ENCODE data around the gene GOLGA2. TPM values are rescaled to one million over a fixed set of nuclear protein-coding genes. Genes with fewer than 3 reads are reported as not detected.
"Not testable (repeated sequence)": the region's sequence is repeated elsewhere in the genome, so short reads cannot be mapped to it uniquely, and the experiment has no call there.

The GOLGA2 gene
- total RNA-seq, 2 experiments from 2014 or later = 28.4 to 29.4 TPM

GRCh38 chr9:128293091-128293490 lies 17.3 kb upstream of the GOLGA2 start:
- CTCF ChIA-PET = interaction anchor here (2.1 kb wide), 1 partner anchor 48 kb away, joined by 6 read pairs; no protein-coding TSS in a partner anchor
- intact Hi-C loops (cut with DNase I, micrococcal nuclease) = loop anchor here in 1 of 2 experiments (10.0 kb wide), 1 partner anchor 302 kb away; no protein-coding TSS in a partner anchor

DNA sequence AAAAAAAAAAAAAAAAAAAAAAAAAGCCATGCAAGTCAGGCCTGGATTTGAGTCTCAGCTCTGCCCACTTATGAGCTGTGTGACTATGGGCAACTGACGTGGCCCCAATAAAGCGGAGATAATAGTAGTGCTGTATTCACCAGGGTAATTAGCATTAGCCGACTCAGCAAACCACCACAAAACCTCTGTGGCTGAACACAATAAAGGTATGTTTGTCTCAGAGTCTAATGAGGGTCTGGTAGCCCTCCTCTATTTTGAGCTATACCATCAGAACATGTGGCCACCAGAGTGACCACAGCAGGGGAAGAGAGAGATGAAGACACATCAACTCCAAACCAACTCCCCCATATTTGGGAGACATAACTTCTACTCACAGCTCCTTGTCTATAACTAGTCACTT lies 16.2 kb upstream of the GOLGA2 start:
- ATAC-seq = no peak
- Mint-ChIP-seq H3K27ac (no peak overlapping the region), H3K36me3 (ENCODE audit: low read depth) (peaks cover 4% of the 10 kb centered on the region), H3K4me1 (no peaks in the 10 kb centered on the region), H3K4me3 (no peak overlapping the region), H3K9me3 (ENCODE audit: low read depth) (no peaks in the 10 kb centered on the region), H3K27me3 (no peaks in the 10 kb centered on the region)
- ChIA-PET POLR2A (interaction anchor here (0.6 kb wide), 2 partner anchors 44 to 867 kb away, joined by 3 to 7 read pairs; no protein-coding TSS in a partner anchor), CTCF (interaction anchor here (0.6 to 2.1 kb wide), 6 partner anchors 8 to 891 kb away, joined by 3 to 6 read pairs (median 4); no protein-coding TSS in a partner anchor)
- DNase-seq = no peak
- intact Hi-C loops (cut with DNase I, micrococcal nuclease) = loop anchor here in 1 of 2 experiments (10.0 kb wide), 1 partner anchor 303 kb away; no protein-coding TSS in a partner anchor

More at GRCh38 chr9:128293091-128293490, 17.3 kb upstream of the GOLGA2 start:
- Mint-ChIP-seq H3K36me3 (ENCODE audit: low read depth) (peaks cover under 1% of the 10 kb centered on the region), H3K27ac (no peak overlapping the region), H3K4me1 (no peaks in the 10 kb centered on the region), H3K9me3 (ENCODE audit: low read depth) (no peaks in the 10 kb centered on the region), H3K27me3 (no peaks in the 10 kb centered on the region), H3K4me3 (no peak overlapping the region)
- DNase-seq = no peak
- ATAC-seq = no peak
- POLR2A ChIA-PET = interaction anchor here (0.6 kb wide), 1 partner anchor 48 kb away, joined by 3 read pairs; no protein-coding TSS in a partner anchor

DNA sequence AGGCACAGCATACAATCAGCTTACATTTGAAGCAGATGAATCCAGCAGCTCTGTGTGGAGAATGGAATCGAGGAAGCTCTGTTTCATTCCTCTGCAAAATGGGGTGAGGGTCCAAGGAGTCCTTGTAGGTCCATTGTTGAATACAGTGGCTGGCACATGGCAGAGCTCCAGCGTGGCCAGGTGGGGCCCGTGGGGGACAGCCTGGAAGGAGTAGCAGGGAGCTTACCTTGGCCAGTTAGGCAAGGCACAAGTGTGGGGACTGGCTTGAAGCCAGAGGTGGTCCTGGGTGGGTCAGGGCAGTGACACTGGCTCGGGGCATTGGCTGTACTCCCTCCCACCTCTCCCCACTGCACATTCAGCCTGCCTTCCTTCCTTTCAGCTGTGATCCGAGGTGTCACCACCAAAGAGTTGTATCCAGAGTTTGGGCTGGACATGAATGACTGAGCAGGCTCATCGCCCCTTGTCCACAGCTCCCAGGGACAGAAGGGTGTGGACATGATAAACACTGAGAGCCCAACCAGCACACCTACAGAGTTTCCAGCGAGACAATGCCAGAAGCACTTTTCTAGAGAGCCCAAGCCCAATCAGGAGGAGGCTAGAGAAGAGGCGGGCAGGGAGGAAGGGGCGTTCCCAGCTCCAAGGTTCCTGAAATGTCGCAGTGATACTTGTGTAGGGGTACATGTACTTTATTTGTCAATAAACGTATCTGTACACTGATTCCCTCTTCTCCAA lies 12.6 kb upstream of the GOLGA2 start:
- DNase-seq (no peak), ATAC-seq (no peak)
- Mint-ChIP-seq H3K4me3 (no peak overlapping the region), H3K4me1 (no peaks in the 10 kb centered on the region), H3K27ac (no peak overlapping the region), H3K36me3 (ENCODE audit: low read depth) (peaks cover 4% of the 10 kb centered on the region), H3K27me3 (no peaks in the 10 kb centered on the region), H3K9me3 (ENCODE audit: low read depth) (no peaks in the 10 kb centered on the region)
- intact Hi-C loops (cut with DNase I, micrococcal nuclease) = no loop called here
- CTCF ChIA-PET = interaction anchor here (0.8 to 0.9 kb wide), 2 partner anchors 8 to 53 kb away, joined by 3 to 4 read pairs; no protein-coding TSS in a partner anchor
- POLR2A ChIA-PET = no interaction called here

GRCh38 chr9:128286440-128286839 lies 10.6 kb upstream of the GOLGA2 start:
- POLR2A ChIA-PET = no interaction called here
- intact Hi-C loops (cut with DNase I, micrococcal nuclease) = no loop called here
- ATAC-seq (no peak), DNase-seq (no peak)
- Mint-ChIP-seq H3K4me1 (no peaks in the 10 kb centered on the region), H3K4me3 (no peak overlapping the region), H3K9me3 (ENCODE audit: low read depth) (no peaks in the 10 kb centered on the region), H3K27ac (no peak overlapping the region), H3K36me3 (ENCODE audit: low read depth) (peaks cover 4% of the 10 kb centered on the region), H3K27me3 (no peaks in the 10 kb centered on the region)
- CTCF ChIA-PET = interaction anchor here (1.1 kb wide), 1 partner anchor 126 kb away, joined by 3 read pairs; no protein-coding TSS in a partner anchor

- no peak overlapping the region for H3K4me3 Mint-ChIP-seq
- no peak for ATAC-seq
- H3K9me3 Mint-ChIP-seq (ENCODE audit: low read depth) = no peaks in the 10 kb centered on the region
- POLR2A ChIA-PET = no interaction called here
- no peak overlapping the region for H3K27ac Mint-ChIP-seq
- CTCF ChIA-PET = interaction anchor here (0.6 to 1.1 kb wide), 2 partner anchors 15 to 127 kb away, joined by 3 read pairs; no protein-coding TSS in a partner anchor
- no peaks in the 10 kb centered on the region for H3K4me1 Mint-ChIP-seq
- no peak for DNase-seq
- peaks cover 4% of the 10 kb centered on the region for H3K36me3 Mint-ChIP-seq (ENCODE audit: low read depth)
- intact Hi-C loops (cut with DNase I, micrococcal nuclease) = no loop called here
- no peaks in the 10 kb centered on the region for H3K27me3 Mint-ChIP-seq
Measured at GRCh38 chr9:128285033-128285784, 9.4 kb upstream of the GOLGA2 start.

DNA sequence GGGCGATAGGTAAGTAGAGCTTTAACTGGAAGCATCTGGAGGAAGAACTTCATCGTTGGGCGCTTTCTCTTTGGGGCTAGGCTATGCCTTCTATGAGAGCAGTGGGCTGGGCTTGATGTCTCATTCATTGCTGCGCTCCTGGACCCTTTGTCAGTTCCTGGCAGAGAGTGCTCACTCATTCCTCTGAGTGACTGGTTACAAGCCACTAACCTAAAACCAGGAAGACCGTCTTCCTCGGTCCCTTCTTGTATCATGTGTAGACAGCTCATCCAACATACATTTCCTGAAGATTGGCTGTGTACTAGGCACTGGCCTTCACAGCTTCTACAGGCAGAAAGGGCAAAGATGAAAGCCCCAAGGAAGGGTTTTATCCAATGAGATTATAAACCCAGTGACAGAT lies 6.7 kb upstream of the GOLGA2 start:
- POLR2A ChIA-PET = no interaction called here
- H3K9me3 Mint-ChIP-seq (ENCODE audit: low read depth) = no peaks in the 10 kb centered on the region

GRCh38 chr9:128280084-128280622 lies 4.3 kb upstream of the GOLGA2 start:
- ChIA-PET POLR2A (no interaction called here), CTCF (interaction anchor here (0.6 kb wide), 1 partner anchor 147 kb away, joined by 4 read pairs; no protein-coding TSS in a partner anchor)
- Mint-ChIP-seq H3K4me1 (peaks cover 19% of the 10 kb centered on the region), H3K27me3 (no peaks in the 10 kb centered on the region), H3K36me3 (ENCODE audit: low read depth) (no peaks in the 10 kb centered on the region), H3K4me3 (no peak overlapping the region), H3K27ac (no peak overlapping the region), H3K9me3 (ENCODE audit: low read depth) (no peaks in the 10 kb centered on the region)
- intact Hi-C loops (cut with DNase I, micrococcal nuclease) = no loop called here
- ATAC-seq = no peak
- no peak for DNase-seq

More for the DNA sequence above, 6.7 kb upstream of the GOLGA2 start:
- Mint-ChIP-seq H3K27ac (no peak overlapping the region), H3K27me3 (no peaks in the 10 kb centered on the region), H3K4me1 (peaks cover 5% of the 10 kb centered on the region), H3K4me3 (no peak overlapping the region), H3K36me3 (ENCODE audit: low read depth) (no peaks in the 10 kb centered on the region)
- intact Hi-C loops (cut with DNase I, micrococcal nuclease) = no loop called here
- CTCF ChIA-PET = interaction anchor here (0.6 to 1.0 kb wide), 2 partner anchors 13 to 46 kb away, joined by 3 to 5 read pairs; no protein-coding TSS in a partner anchor
- DNase-seq = no peak
- no peak for ATAC-seq

DNA sequence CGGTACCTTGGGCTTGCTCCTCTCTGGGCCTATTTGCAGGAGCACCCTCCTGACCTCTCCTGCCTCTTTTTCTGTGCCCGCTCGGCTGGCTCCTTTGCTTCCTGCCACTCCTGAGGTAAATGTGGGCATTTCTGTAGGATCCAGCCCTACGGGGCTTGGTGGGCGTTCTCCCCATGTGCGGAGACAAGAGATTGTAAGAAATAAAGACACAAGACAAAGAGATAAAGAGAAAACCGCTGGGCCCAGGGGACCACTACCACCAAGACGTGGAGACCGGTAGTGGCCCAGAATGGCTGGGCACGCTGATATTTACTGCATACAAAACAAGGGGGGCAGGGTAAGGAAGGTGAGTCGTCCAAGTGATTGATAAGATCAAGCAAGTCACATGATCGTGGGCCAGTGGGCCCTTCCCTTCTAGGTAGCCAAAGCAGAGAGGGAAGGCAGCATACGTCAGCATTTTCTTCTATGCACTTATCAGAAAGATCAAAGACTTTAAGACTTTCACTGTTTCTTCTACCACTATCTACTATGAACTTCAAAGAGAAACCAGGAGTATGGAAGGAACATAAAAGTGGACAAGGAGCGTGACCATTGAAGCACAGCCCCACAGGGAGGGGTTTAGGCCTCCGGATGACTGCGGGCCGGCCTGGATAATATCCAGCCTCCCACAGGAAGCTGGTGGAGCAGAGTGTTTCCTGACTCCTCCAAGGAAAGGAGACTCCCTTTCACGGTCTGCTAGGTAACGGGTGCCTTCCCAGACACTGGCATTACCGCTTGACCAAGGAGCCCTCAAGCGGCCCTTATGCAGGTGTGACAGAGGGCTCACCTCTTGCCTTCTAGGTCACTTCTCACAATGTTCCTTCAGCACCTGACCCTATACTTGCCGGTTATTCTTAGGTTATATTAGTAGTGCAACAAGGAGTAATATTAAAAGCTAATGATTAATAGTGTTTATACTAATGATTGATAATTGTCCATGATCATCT lies 3.6 kb upstream of the GOLGA2 start:
- H3K9me3 Mint-ChIP-seq (ENCODE audit: low read depth); CTCF ChIA-PET; H3K4me3 Mint-ChIP-seq; POLR2A ChIA-PET; H3K27me3 Mint-ChIP-seq; H3K27ac Mint-ChIP-seq; DNase-seq; H3K36me3 Mint-ChIP-seq (ENCODE audit: low read depth); ATAC-seq: not testable (repeated sequence)
- intact Hi-C loops (cut with DNase I, micrococcal nuclease) = loop anchor here in 1 of 2 experiments (5.0 to 10.0 kb wide), 2 partner anchors 378 to 445 kb away; partner anchors contain the start of genes DYNC2I2 and ZDHHC12
- peaks cover 25% of the 10 kb centered on the region for H3K4me1 Mint-ChIP-seq

DNA sequence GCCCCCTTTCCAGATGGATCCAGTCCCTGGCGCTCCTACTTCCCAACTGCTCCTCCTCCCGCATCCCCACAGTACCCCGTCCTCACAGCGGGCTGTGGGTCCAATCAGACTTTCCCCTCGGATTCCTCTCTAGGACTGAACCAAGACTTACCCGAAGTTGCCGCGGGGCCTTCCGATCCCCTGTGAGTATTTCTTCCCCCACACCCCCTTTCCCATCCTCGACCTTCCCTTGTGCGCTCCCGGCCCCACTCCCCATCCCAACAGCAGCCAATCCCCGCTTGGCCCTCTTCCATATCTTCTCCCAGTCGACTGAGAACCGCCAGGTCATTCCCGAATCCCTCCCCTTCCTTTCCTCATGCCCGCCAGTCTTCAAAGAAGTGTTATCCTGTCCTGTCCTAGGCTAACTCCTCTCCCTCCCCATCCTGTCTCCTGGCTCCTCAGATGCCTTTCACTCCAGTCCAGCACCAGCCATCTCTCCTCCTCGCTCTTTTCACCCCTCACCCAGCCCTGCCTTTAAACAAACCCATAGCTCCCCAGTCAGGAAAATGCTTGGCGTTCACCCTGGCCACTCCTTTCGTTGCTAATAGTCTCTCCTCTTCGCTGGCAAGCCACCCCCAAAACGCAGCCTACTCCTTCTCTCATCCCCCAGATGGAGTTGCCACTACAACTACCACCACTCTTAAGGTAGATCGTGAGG lies 915 bp upstream of the GOLGA2 start:
- no peak for ATAC-seq
- CTCF ChIA-PET = interaction anchor here (0.7 to 2.5 kb wide), 7 partner anchors 8 to 183 kb away, joined by 3 to 5 read pairs (median 3); no protein-coding TSS in a partner anchor
- Mint-ChIP-seq H3K27me3 (no peaks in the 10 kb centered on the region), H3K4me3 (peak overlapping the region; percentile 97), H3K4me1 (peaks cover 31% of the 10 kb centered on the region), H3K9me3 (ENCODE audit: low read depth) (no peaks in the 10 kb centered on the region), H3K36me3 (ENCODE audit: low read depth) (peaks cover 2% of the 10 kb centered on the region), H3K27ac (peak overlapping the region; percentile 95)
- POLR2A ChIA-PET = interaction anchor here (0.6 to 1.0 kb wide), 3 partner anchors 26 to 1773 kb away, joined by 3 to 4 read pairs (median 4); no protein-coding TSS in a partner anchor
- no peak for DNase-seq
- intact Hi-C loops (cut with DNase I, micrococcal nuclease) = loop anchor here (1.0 to 10.0 kb wide), 16 partner anchors 26 to 760 kb away; partner anchors contain the start of genes BBLN (in 1 of the 2), COQ4 (in 1 of the 2), DNM1 (in 1 of the 2) and DOLK (in 1 of the 2)
